ENCODE measurements around the gene GAREM1. TPM values are rescaled to one million over a fixed set of nuclear protein-coding genes. Genes with fewer than 3 reads are reported as not detected.

The GAREM1 gene
- total and polyA plus RNA-seq, 12 donors = 3.5 to 69.5 (median 23.0) TPM

GRCh38 chr18:32439802-32440201 is 30.9 kb downstream of the GAREM1 start:
- TF ChIP-seq CTCF (IDR thresholded peaks at IDR 0.05) (peak in 1 of 6 experiments; percentile 20), POLR2A (IDR thresholded peaks at IDR 0.05) (no peak)
- Histone ChIP-seq H3K27ac (no peak overlapping the region), H3K36me3 (replicated peaks in 1 of 2) (no peaks in the 10 kb centered on the region), H3K9me3 (replicated peaks in 1 of 3) (no peaks in the 10 kb centered on the region), H3K4me3 (no peak overlapping the region), H3K4me1 (replicated peaks in 1 of 2) (peaks cover 0 to 54% of the 10 kb centered on the region in 2 donors), H3K27me3 (no peaks in the 10 kb centered on the region)
- intact Hi-C loops (cut with DNase I) = no loop called here
- WGBS, 4 donors = 86 to 100% (median 97%) methylated on average over 1 of the region's 1 CpG
- no peak for DNase-seq

GRCh38 chr18:32439241-32439640 is 31.4 kb downstream of the GAREM1 start:
- DNase-seq = no peak
- H3K27me3 ChIP-seq = no peaks in the 10 kb centered on the region
- peaks cover 0 to 54% of the 10 kb centered on the region in 2 donors for H3K4me1 ChIP-seq (replicated peaks in 1 of 2)
- H3K27ac ChIP-seq = no peak overlapping the region
- H3K36me3 ChIP-seq (replicated peaks in 1 of 2) = no peaks in the 10 kb centered on the region
- WGBS, 4 donors = 55 to 71% (median 60%) methylated on average over 2 of the region's 2 CpGs
- H3K4me3 ChIP-seq = no peak overlapping the region
- intact Hi-C loops (cut with DNase I) = no loop called here
- TF ChIP-seq CTCF (IDR thresholded peaks at IDR 0.05) (no peak), POLR2A (IDR thresholded peaks at IDR 0.05) (no peak)
- H3K9me3 ChIP-seq (replicated peaks in 1 of 3) = no peaks in the 10 kb centered on the region

DNA sequence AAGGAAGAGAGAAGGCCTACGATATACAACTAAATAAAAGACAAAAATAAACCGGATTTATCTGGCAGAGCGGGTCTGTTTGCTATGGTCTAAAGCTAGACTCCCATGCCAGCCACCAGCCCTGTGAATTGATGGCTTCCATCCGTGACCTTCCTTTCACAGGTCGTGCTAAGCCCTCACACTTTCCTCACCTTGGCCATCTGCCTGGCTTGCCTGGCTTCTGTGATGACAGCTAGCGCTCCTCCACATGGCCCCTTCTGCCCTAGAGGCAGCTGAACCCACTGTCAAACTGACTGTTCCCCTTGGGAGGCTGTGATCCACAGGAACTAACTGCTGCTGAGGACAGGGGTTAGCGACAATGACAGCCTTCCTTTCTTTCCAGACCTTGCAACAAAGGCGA is 32.5 kb downstream of the GAREM1 start:
- Histone ChIP-seq H3K4me1 (replicated peaks in 1 of 2) (peaks cover 0 to 49% of the 10 kb centered on the region in 2 donors), H3K36me3 (replicated peaks in 1 of 2) (no peaks in the 10 kb centered on the region), H3K27ac (no peak overlapping the region), H3K27me3 (no peaks in the 10 kb centered on the region), H3K4me3 (no peak overlapping the region), H3K9me3 (replicated peaks in 1 of 3) (no peaks in the 10 kb centered on the region)
- WGBS, 4 donors = 63 to 75% (median 70%) methylated on average over 7 to 8 of the region's 8 CpGs
- TF ChIP-seq POLR2A (IDR thresholded peaks at IDR 0.05) = no peak
- TF ChIP-seq CTCF (IDR thresholded peaks at IDR 0.05) = no peak
- DNase-seq = peak in 6 of 7 donors; percentile 20 to 62 (median 38)
- intact Hi-C loops (cut with DNase I) = no loop called here

DNA sequence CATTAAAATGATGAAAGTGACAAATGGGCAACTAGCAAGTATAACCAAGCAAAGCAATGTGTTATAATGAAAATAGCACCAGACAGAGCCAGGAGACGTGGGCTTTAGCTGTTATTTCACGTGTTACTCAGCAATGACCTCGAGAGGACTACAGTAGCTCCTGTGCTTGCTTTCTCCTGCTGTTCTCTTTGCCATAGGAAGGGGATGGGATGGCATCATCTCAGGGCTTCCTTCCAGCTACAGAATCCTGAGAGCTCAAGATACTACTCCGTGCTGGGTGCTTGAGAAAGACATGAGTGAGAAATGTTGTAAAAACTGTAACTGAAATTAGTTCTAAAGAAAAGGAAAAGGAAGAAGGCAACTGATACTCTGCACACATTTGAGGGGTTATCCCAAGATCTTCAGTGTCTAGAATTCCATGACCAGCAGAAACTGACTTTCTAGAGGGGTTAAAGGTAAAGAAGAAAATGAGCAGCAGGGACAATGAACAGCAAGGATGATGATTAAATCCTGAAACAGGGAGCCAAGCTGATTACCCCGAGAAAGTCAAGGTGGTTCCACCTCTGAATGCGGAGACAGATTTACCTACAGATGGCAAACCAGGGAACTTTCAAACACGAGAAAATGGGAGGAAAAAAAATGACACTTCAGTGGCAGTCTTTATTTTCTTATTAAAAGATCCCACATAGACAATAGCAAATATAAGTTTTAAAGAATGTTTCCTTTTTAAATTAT is 33.4 kb downstream of the GAREM1 start:
- Histone ChIP-seq H3K4me1 (replicated peaks in 1 of 2) (peaks cover 0 to 45% of the 10 kb centered on the region in 2 donors), H3K4me3 (no peak overlapping the region), H3K9me3 (replicated peaks in 1 of 3) (peaks cover 0 to 3% (median 0%) of the 10 kb centered on the region in 3 donors), H3K27ac (no peak overlapping the region), H3K27me3 (no peaks in the 10 kb centered on the region), H3K36me3 (replicated peaks in 1 of 2) (no peaks in the 10 kb centered on the region)
- no peak for TF ChIP-seq CTCF (IDR thresholded peaks at IDR 0.05)
- TF ChIP-seq POLR2A (IDR thresholded peaks at IDR 0.05) = no peak
- peak in 1 of 7 donors; percentile 9 for DNase-seq
- intact Hi-C loops (cut with DNase I) = no loop called here
- WGBS, 4 donors = 57 to 74% (median 67%) methylated on average over 7 of the region's 7 CpGs
